GM23248 (cell line): ENCODE measurements around the gene LIX1L. TPM values are rescaled to one million over a fixed set of nuclear protein-coding genes. Genes with fewer than 3 reads are reported as not detected.

ENCODE experiments used
- DNase-seq: peaks from one replicate; pipeline ENCODE4 v3.0.0-alpha.2; 2015
- H2AFZ ChIP-seq: fragments of 200-600 bp; sonication (generic); 2 replicates; pipeline ENCODE4 v1.6.1; 2016; ENCODE audit warnings: antibody characterized with exemption
- H3F3A ChIP-seq: fragments of 200-600 bp; sonication (generic); 2 replicates; pipeline ENCODE4 v1.6.1; 2016; ENCODE audit warnings: mild to moderate bottlenecking, antibody characterized with exemption, mixed run types; ENCODE audit not compliant: insufficient read depth
- H3K27ac ChIP-seq: fragments of 200-600 bp; sonication (generic); 2 replicates; pipeline ENCODE4 v1.5.1; 2016; ENCODE audit warnings: mild to moderate bottlenecking
- H3K27me3 ChIP-seq: fragments of 200-600 bp; sonication (generic); replicated peaks from 2 replicates; pipeline ENCODE4 v1.6.1; 2016; ENCODE audit warnings: mild to moderate bottlenecking; ENCODE audit not compliant: insufficient read depth
- H3K36me3 ChIP-seq: fragments of 200-600 bp; sonication (generic); 2 replicates; pipeline ENCODE4 v1.6.1; 2016; ENCODE audit warnings: low read depth, mild to moderate bottlenecking
- H3K4me1 ChIP-seq: fragments of 200-600 bp; sonication (generic); 2 replicates; pipeline ENCODE4 v1.6.1; 2016; ENCODE audit warnings: mild to moderate bottlenecking; ENCODE audit not compliant: insufficient read depth
- H3K4me2 ChIP-seq: fragments of 200-600 bp; sonication (generic); one replicate; pipeline ENCODE4 v1.6.1; 2016; ENCODE audit warnings: mild to moderate bottlenecking; ENCODE audit not compliant: unreplicated experiment
- H3K4me3 ChIP-seq: fragments of 200-600 bp; sonication (generic); 2 replicates; pipeline ENCODE4 v1.5.1; 2016; ENCODE audit warnings: mild to moderate bottlenecking
- H3K79me2 ChIP-seq: fragments of 200-600 bp; sonication (generic); 2 replicates; pipeline ENCODE4 v1.6.1; 2016; ENCODE audit warnings: mild to moderate bottlenecking; ENCODE audit not compliant: insufficient read depth
- H3K9ac ChIP-seq: fragments of 200-600 bp; sonication (generic); 2 replicates; pipeline ENCODE4 v1.6.1; 2016; ENCODE audit warnings: mild to moderate bottlenecking
- H3K9me2 ChIP-seq: fragments of 200-600 bp; sonication (generic); 2 replicates; pipeline ENCODE4 v1.6.1; 2016; ENCODE audit warnings: mixed run types, mild to moderate bottlenecking, moderate library complexity; ENCODE audit not compliant: insufficient read depth
- H3K9me3 ChIP-seq: fragments of 200-600 bp; sonication (generic); one replicate; pipeline ENCODE4 v1.6.1; 2017; ENCODE audit warnings: low read depth
- H4K20me1 ChIP-seq: fragments of 200-600 bp; sonication (generic); 2 replicates; pipeline ENCODE4 v1.6.0; 2016; ENCODE audit not compliant: insufficient read depth
- EZH2 ChIP-seq: fragments of 200-600 bp; sonication (generic); IDR thresholded peaks from 2 replicates; pipeline ENCODE4 v1.6.1; 2018; ENCODE audit warnings: antibody characterized with exemption, mild to moderate bottlenecking; ENCODE audit not compliant: insufficient read depth, poor library complexity, severe bottlenecking
- EZH2phosphoT487 ChIP-seq: fragments of 200-600 bp; sonication (generic); IDR thresholded peaks from 2 replicates; pipeline ENCODE4 v1.6.1; 2018; ENCODE audit warnings: antibody characterized with exemption, moderate library complexity, mild to moderate bottlenecking, low read depth; ENCODE audit not compliant: insufficient read depth
- WGBS, 2 experiments: methylation state at CpG; one replicate each; pipeline ENCODE4 v1.1.6; 2015 to 2017; ENCODE audit warnings: low lambda C conversion rate in 2 of 2, low coverage in 1 of 2; ENCODE audit errors: missing lambda C conversion rate in 2 of 2; 5-methylcytosine and 5-hydroxymethylcytosine counted together
- in situ Hi-C: fragments of 300-500 bp; cut with MboI; formaldehyde crosslinking; loops from 2 replicates; pipeline ENCODE4 v1.15.0; 2020
- polyA plus RNA-seq: library from polyadenylated mRNA; unstranded; fragments of >200 nt; fragmentation: Nextera tagmentation; extraction: Ambion mirVana; gene quantifications from 2 replicates; pipeline ENCODE4 v1.2.1, GENCODE V29; 2016
- total RNA-seq: library from RNA; depleted of rRNA; stranded (reverse); fragments of >200 nt; shearing (Covaris generic); gene quantifications from 2 replicates; pipeline ENCODE4 v1.2.3, GENCODE V29; 2014

LIX1L gene
- total and polyA plus RNA-seq, 2 experiments from 2014 or later, result 18.3 to 36.5 TPM

GRCh38 chr1:145975216-145975615, 17.4 kb upstream of the LIX1L start:
- Histone ChIP-seq H3K27ac (no peak overlapping the region), H3K36me3 (no peaks in the 10 kb centered on the region), H3K4me3 (no peak overlapping the region), H3K4me1 (peaks cover 26% of the 10 kb centered on the region), H4K20me1 (no peaks in the 10 kb centered on the region), H3K9me3 (no peaks in the 10 kb centered on the region), H3K9me2 (no peaks in the 10 kb centered on the region), H2AFZ (no peak overlapping the region), H3K4me2 (no peak overlapping the region), H3K27me3 (no peaks in the 10 kb centered on the region), H3F3A (peaks cover 24% of the 10 kb centered on the region), H3K9ac (no peak overlapping the region), H3K79me2 (no peaks in the 10 kb centered on the region)
- in situ Hi-C loops, result no loop called here
- DNase-seq, result no peak
- no peak for TF ChIP-seq EZH2
- no peak for TF ChIP-seq EZH2phosphoT487
- 73 to 77% methylated on average over 4 of the region's 4 CpGs for WGBS, 2 experiments

- Histone ChIP-seq H2AFZ (no peak overlapping the region), H3K36me3 (no peaks in the 10 kb centered on the region), H3K4me1 (peaks cover 21% of the 10 kb centered on the region), H3K79me2 (no peaks in the 10 kb centered on the region), H4K20me1 (no peaks in the 10 kb centered on the region), H3K9me3 (no peaks in the 10 kb centered on the region), H3K4me3 (no peak overlapping the region), H3K27ac (no peak overlapping the region), H3K9ac (no peak overlapping the region), H3K9me2 (no peaks in the 10 kb centered on the region), H3K4me2 (no peak overlapping the region), H3F3A (peaks cover 19% of the 10 kb centered on the region), H3K27me3 (no peaks in the 10 kb centered on the region)
- WGBS, 2 experiments, result 62 to 78% methylated on average over 1 to 7 of the region's 7 CpGs
- in situ Hi-C loops, result no loop called here
- DNase-seq, result no peak
- TF ChIP-seq EZH2phosphoT487 (no peak), EZH2 (no peak)
These were observed 16.9 kb upstream of the LIX1L start for GRCh38 chr1:145974721-145975120.

- Histone ChIP-seq H3K4me2 (no peak overlapping the region), H3K79me2 (no peaks in the 10 kb centered on the region), H3K27me3 (no peaks in the 10 kb centered on the region), H3K9me3 (no peaks in the 10 kb centered on the region), H3K9ac (no peak overlapping the region), H3K4me3 (no peak overlapping the region), H3K9me2 (no peaks in the 10 kb centered on the region), H3F3A (peaks cover 13% of the 10 kb centered on the region; the same call in 1 of the 2 replicates), H3K4me1 (peaks cover 10% of the 10 kb centered on the region), H2AFZ (no peak overlapping the region), H3K27ac (no peak overlapping the region), H4K20me1 (no peaks in the 10 kb centered on the region), H3K36me3 (no peaks in the 10 kb centered on the region)
- WGBS, 2 experiments, result 62 to 65% methylated on average over 7 of the region's 7 CpGs
- TF ChIP-seq EZH2phosphoT487 (no peak), EZH2 (no peak)
- in situ Hi-C loops, result no loop called here
- DNase-seq, result no peak
These were observed 14.8 kb upstream of the LIX1L start for GRCh38 chr1:145972580-145972979.

- Histone ChIP-seq H3K36me3 (no peaks in the 10 kb centered on the region), H2AFZ (no peak overlapping the region), H4K20me1 (no peaks in the 10 kb centered on the region), H3K9me3 (no peaks in the 10 kb centered on the region), H3K4me3 (no peak overlapping the region), H3K4me1 (peaks cover 23% of the 10 kb centered on the region), H3K9me2 (no peaks in the 10 kb centered on the region), H3K27me3 (no peaks in the 10 kb centered on the region), H3F3A (peaks cover 30% of the 10 kb centered on the region), H3K79me2 (peaks cover 7% of the 10 kb centered on the region; the same call in 1 of the 2 replicates), H3K27ac (no peak overlapping the region), H3K9ac (no peak overlapping the region), H3K4me2 (no peak overlapping the region)
- no peak for TF ChIP-seq EZH2phosphoT487
- TF ChIP-seq EZH2, result no peak
- in situ Hi-C loops, result no loop called here
- DNase-seq, result no peak
- WGBS, 2 experiments, result 84 to 95% methylated on average over 2 of the region's 2 CpGs
These were observed 9.5 kb upstream of the LIX1L start for GRCh38 chr1:145967288-145967687.
